NCI-H2171 treated with DMSO at 0.1 percent for 48 hours (cell line): ENCODE results near the gene CDC73.
"Not testable (repeated sequence)": the region's sequence is repeated elsewhere in the genome, so short reads cannot be mapped to it uniquely, and the experiment has no call there.

ENCODE experiments used
- DNase-seq: peaks from one replicate; lab custom pipeline; 2025; lab: John Stamatoyannopoulos, UW

Gene CDC73

GRCh38 chr1:193181985-193182384 is 60.2 kb downstream of the CDC73 start:
- DNase-seq: peak; percentile 52

GRCh38 chr1:193183019-193183627 is 61.3 kb downstream of the CDC73 start:
- DNase-seq: peak; percentile 75

GRCh38 chr1:193184776-193185175 is 62.9 kb downstream of the CDC73 start:
- no peak for DNase-seq

- no peak for DNase-seq
Measured at GRCh38 chr1:193185211-193185610, 63.4 kb downstream of the CDC73 start.

GRCh38 chr1:193185901-193186731 is 64.3 kb downstream of the CDC73 start, which contains the start of gene B3GALT2:
Gene B3GALT2 (minus strand): TSS chr1:193186613. CDS start chr1:193181562, 5,051 bp downstream.
- DNase-seq: peak; percentile 84

GRCh38 chr1:193187114-193187513 is 65.3 kb downstream of the CDC73 start:
- DNase-seq: no peak

- DNase-seq: not testable (repeated sequence)
Measured at GRCh38 chr1:193188915-193189314, 67.1 kb downstream of the CDC73 start.

GRCh38 chr1:193189442-193190095 is 67.7 kb downstream of the CDC73 start:
- no peak for DNase-seq

GRCh38 chr1:193190096-193190744 is 68.4 kb downstream of the CDC73 start:
- DNase-seq: peak; percentile 16

GRCh38 chr1:193192586-193192985 is 70.8 kb downstream of the CDC73 start:
- no peak for DNase-seq

- DNase-seq: no peak
Measured at GRCh38 chr1:193199940-193200339, 78.1 kb downstream of the CDC73 start.

GRCh38 chr1:193201021-193201420 is 79.2 kb downstream of the CDC73 start:
- DNase-seq: no peak

GRCh38 chr1:193210996-193211395 is 89.2 kb downstream of the CDC73 start:
- DNase-seq: no peak

GRCh38 chr1:193211539-193211938 is 89.7 kb downstream of the CDC73 start:
- no peak for DNase-seq

- no peak for DNase-seq
Measured at GRCh38 chr1:193212637-193213036, 90.8 kb downstream of the CDC73 start.

GRCh38 chr1:193213998-193214397 is 92.2 kb downstream of the CDC73 start:
- no peak for DNase-seq

GRCh38 chr1:193216920-193217319 is 95.1 kb downstream of the CDC73 start:
- no peak for DNase-seq

- no peak for DNase-seq
Measured at GRCh38 chr1:193219391-193219790, 97.6 kb downstream of the CDC73 start.

- DNase-seq: no peak
Measured at GRCh38 chr1:193221651-193222050, 99.8 kb downstream of the CDC73 start.

GRCh38 chr1:193222056-193222615 is 100.3 kb downstream of the CDC73 start:
- DNase-seq: no peak

- DNase-seq: no peak
Measured at GRCh38 chr1:193229136-193229535, 107.3 kb downstream of the CDC73 start.

GRCh38 chr1:193231146-193231545 is 109.3 kb downstream of the CDC73 start:
- DNase-seq: not testable (repeated sequence)
